Stimulated activated CD4-positive, alpha-beta T cell treated with anti-CD3 and anti-CD28 coated beads, TNF-alpha, amount 100 ng/mL, for 4 hours (primary cell): Measurements from ENCODE around the gene PCAT6.
"Not testable (repeated sequence)": the region's sequence is repeated elsewhere in the genome, so short reads cannot be mapped to it uniquely, and the experiment has no call there.

Source experiments
- DNase-seq, 3 experiments: peaks; one replicate each; pipeline ENCODE4 v3.0.0-alpha.2; 2020; ENCODE audit warnings: low read depth in 3 of 3

PCAT6 gene

GRCh38 chr1:202810615-202811295 lies at the start of gene PCAT6:
PCAT6 (plus strand) TSS chr1:202810954.
- DNase-seq, result peak; percentile 69 to 74 (median 73)

- DNase-seq, result no peak
Measured at GRCh38 chr1:202762019-202762418, 48.7 kb upstream of the PCAT6 start.

DNA sequence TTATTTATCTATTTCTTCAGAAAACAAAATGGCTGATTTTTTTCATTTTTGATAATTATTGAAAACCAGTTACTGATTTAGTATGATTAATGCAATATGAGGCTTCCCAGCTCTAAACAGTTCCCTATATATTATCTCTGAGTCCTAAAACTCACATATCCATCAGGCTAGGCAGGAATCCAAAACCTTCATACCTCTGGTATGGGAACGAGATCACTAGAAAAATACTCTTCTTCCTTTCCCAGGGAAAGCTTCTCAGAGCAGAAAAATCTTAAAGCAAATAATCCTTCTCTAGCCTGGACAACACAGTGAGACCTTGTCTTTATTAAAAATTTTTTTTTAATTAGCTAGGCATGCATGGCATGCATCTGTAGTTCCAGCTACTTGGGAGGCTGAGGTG lies 45.0 kb upstream of the PCAT6 start:
- no peak for DNase-seq

GRCh38 chr1:202770135-202770534 lies 40.6 kb upstream of the PCAT6 start:
- DNase-seq, result no peak

GRCh38 chr1:202781180-202781579 lies 29.6 kb upstream of the PCAT6 start:
- no peak for DNase-seq

GRCh38 chr1:202786804-202787203 lies 23.9 kb upstream of the PCAT6 start:
- no peak for DNase-seq

- no peak for DNase-seq
Measured at GRCh38 chr1:202788800-202789199, 22.0 kb upstream of the PCAT6 start.

- no peak for DNase-seq
Measured at GRCh38 chr1:202791077-202791747, 19.5 kb upstream of the PCAT6 start.

- no peak for DNase-seq
Measured at GRCh38 chr1:202794051-202794740, 16.6 kb upstream of the PCAT6 start.

GRCh38 chr1:202794931-202795330 lies 15.8 kb upstream of the PCAT6 start:
- not testable (repeated sequence) for DNase-seq

- no peak for DNase-seq
Measured at GRCh38 chr1:202796670-202797069, 14.1 kb upstream of the PCAT6 start.

DNA sequence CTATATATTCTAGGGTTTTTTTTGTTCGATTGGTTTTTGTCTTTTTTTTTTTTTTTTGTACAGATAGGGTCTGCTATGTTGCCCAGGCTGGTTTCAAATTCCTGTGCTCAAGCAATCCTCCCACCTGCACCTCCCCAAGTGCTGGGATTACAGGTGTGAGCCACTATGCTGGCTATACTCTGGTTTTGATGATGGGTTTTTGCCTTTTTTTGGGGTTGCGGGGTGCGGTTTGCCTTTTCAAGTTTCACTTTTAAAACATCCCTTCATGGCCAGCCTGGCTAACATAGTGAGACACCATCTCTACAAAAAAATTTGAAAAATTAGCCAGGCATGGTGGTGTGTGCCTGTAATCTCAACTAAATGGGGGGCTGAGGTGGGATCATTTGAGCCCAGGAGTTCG lies 12.5 kb upstream of the PCAT6 start:
- DNase-seq, result no peak

- no peak for DNase-seq
Measured at GRCh38 chr1:202798792-202799331, 11.9 kb upstream of the PCAT6 start.

GRCh38 chr1:202800742-202801141 lies 10.0 kb upstream of the PCAT6 start:
- DNase-seq, result no peak

- no peak for DNase-seq
Measured at GRCh38 chr1:202801175-202801574, 9.6 kb upstream of the PCAT6 start.

- no peak for DNase-seq
Measured at GRCh38 chr1:202802034-202802433, 8.7 kb upstream of the PCAT6 start.

GRCh38 chr1:202802998-202803932 lies 7.5 kb upstream of the PCAT6 start:
- DNase-seq, result no peak

DNA sequence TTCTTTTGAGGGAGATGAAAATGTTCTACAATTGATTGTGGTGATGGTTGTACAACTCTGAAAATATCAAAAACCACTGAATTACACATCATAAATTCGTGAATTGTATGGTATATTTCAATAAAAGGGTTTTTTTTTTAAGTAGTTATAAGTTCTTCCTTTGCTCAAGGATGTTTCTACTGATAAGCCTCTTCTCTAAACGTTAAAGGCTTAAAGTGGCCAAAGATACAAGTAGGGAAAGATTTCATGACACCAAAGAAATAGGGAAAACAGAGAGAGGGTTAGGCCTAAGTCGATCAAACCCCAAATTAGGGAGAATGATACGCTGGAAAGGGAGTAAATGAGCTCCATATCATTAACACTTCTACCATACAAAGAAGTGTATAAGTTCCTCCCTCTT lies 6.6 kb upstream of the PCAT6 start:
- DNase-seq, result no peak

- DNase-seq, result no peak
Measured at GRCh38 chr1:202805886-202806844, 4.6 kb upstream of the PCAT6 start.

- peak in 2 of 3 experiments; percentile 6 to 11 for DNase-seq
Measured at GRCh38 chr1:202806845-202807450, 3.8 kb upstream of the PCAT6 start.
